ENCODE measurements around the gene PXDN. TPM values are rescaled to one million over a fixed set of nuclear protein-coding genes. Genes with fewer than 3 reads are reported as not detected.

PXDN gene
- total and polyA plus RNA-seq, 4 donors = 42.8 to 69.7 (median 59.7) TPM

DNA sequence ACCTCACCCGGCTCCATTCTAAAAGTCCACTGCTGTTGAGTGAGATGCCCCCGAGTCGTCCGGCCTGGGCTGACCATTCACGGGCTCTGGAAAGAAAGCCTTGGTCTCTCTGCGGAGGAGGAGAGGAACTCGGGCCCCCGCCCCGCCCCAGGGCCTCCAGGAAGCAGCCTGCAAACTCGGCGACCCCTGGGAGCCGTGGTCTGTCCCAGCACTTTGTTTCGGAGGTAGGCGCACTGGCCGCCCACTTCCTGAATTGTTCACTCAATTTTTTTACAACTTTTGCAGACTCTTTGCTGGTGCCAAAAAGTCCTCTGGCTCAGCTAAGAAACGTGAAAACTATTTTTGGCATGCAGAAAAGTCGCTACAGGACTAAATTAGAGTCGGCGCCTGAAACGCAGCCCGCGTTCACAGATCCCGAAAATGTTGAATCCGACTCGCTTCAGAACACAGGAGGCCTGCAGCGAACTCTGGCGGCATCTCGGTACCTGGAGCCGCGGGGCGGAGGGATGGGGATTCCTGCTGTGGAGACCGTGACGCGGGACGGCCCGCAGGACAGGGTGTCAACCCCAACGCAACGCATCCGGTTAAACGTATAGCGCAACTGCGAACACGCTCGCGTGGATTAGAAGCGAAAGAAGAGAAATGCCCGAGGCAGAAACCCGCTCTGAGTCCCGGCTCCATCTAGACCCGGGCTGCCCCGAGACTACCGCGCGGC, 1.5 kb downstream of the PXDN start:
- DNase-seq (ENCODE audit: low read depth in 4 of 6, low spot score in 6 of 6) = peak in 3 of 6 donors; percentile 63 to 92 (median 90)
- Histone ChIP-seq H3K36me3 (ENCODE audit: control insufficient read depth, insufficient read depth, low read length) (peaks cover 12% of the 10 kb centered on the region), H3K4me3 (ENCODE audit: low read depth, low read length) (peak overlapping the region; percentile 62), H3K9me3 (ENCODE audit: control insufficient read depth, insufficient read depth, low read length) (no peaks in the 10 kb centered on the region), H3K27me3 (ENCODE audit: control insufficient read depth, insufficient read depth, low read length) (no peaks in the 10 kb centered on the region), H3K4me1 (ENCODE audit: control insufficient read depth, insufficient read depth, low read length) (peaks cover 25% of the 10 kb centered on the region), H3K27ac (ENCODE audit: low read depth, low read length) (peak overlapping the region; percentile 85)
- WGBS (ENCODE audit: insufficient coverage) = 2% methylated on average over 54 of the region's 54 CpGs

DNA sequence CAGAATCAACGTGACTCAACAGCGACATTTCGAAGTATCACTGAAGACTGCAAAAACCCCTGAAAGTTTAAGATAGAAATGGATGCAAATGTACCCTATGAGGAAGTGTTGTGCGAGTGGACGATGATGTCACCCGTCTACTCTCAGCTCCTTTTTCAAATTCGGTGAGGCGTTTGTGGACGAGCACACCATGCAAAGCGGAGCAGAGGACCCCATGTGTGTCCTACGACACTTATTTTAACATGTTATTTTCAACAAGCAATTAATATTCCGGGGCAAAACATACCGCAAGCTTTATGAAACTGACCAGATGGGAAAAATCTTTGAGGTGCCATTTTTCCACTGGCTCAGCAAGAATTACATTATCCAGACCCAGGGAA, 2.0 kb downstream of the PXDN start:
- Histone ChIP-seq H3K27ac (ENCODE audit: low read depth, low read length) (peak overlapping the region; percentile 85), H3K27me3 (ENCODE audit: control insufficient read depth, insufficient read depth, low read length) (no peaks in the 10 kb centered on the region), H3K4me3 (ENCODE audit: low read depth, low read length) (peak overlapping the region; percentile 62), H3K36me3 (ENCODE audit: control insufficient read depth, insufficient read depth, low read length) (peaks cover 12% of the 10 kb centered on the region), H3K9me3 (ENCODE audit: control insufficient read depth, insufficient read depth, low read length) (no peaks in the 10 kb centered on the region), H3K4me1 (ENCODE audit: control insufficient read depth, insufficient read depth, low read length) (peaks cover 25% of the 10 kb centered on the region)
- no peak for DNase-seq (ENCODE audit: low read depth in 4 of 6, low spot score in 6 of 6)
- 82% methylated on average over 4 of the region's 13 CpGs for WGBS (ENCODE audit: insufficient coverage)

DNA sequence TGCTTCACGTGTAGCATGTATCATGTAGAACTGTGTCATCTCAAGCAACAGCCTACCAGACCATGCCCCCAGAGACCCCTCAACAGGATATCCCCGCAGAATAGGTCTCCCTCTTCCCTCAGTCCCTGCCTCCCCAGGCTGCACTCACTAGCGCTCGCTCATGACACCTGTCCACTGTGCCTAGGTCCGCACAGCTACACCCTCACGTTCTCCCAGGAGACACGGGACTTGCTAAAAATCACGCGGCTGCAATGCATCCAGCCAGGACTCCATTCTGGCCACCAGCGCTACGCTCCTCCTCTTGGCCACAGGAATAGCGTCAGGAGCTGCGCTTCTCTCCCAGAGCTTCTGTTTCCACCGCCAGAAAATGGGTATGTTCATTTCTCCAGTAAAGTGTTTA, 2.5 kb downstream of the PXDN start:
- 95% methylated on average over 11 of the region's 14 CpGs for WGBS (ENCODE audit: insufficient coverage)
- no peak for DNase-seq (ENCODE audit: low read depth in 4 of 6, low spot score in 6 of 6)
- Histone ChIP-seq H3K27me3 (ENCODE audit: control insufficient read depth, insufficient read depth, low read length) (no peaks in the 10 kb centered on the region), H3K27ac (ENCODE audit: low read depth, low read length) (no peak overlapping the region), H3K4me3 (ENCODE audit: low read depth, low read length) (peak overlapping the region; percentile 62), H3K36me3 (ENCODE audit: control insufficient read depth, insufficient read depth, low read length) (peaks cover 12% of the 10 kb centered on the region), H3K9me3 (ENCODE audit: control insufficient read depth, insufficient read depth, low read length) (no peaks in the 10 kb centered on the region), H3K4me1 (ENCODE audit: control insufficient read depth, insufficient read depth, low read length) (peaks cover 25% of the 10 kb centered on the region)

DNA sequence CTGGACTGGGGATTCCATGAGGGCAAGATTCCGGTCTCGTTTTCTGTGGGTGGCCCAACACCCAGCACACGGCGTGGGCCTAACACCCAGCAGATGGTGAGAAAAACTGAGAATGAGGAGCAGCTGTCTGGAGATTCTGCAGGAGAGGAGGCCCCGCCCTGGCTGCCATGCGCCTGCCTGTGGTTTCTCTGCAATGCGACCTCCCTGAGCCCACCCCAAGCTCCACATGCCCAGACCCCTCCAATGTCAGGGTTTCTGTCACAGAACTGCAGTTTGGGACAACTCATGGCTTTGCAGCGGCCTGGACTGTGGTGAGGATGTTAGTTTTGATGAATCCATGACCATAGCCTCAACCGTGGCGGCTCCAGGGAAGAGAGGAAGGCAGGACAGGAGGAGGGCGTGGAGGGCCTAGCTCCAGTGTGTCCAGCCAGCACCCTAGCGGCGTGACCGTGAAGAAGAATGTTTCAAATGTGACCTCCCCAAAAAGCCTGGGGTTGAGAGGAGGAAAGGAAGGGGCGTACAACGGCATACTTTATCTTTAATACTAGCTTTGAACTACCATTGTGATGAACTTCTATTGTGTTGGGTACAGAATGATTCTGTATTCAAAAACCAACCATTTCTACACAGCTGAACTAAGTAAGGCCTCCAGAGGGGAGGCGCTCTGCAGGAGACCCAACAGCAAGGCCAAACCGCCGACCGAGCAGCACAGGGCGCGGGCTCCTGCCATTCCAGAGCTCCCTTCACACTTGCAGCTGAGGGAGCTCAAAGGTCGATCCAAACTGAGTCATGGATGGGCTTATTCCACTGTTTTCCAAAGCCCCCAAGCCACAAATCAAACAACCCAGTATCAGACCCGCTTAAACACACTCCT, 3.4 kb downstream of the PXDN start:
- peaks cover 12% of the 10 kb centered on the region for H3K36me3 ChIP-seq (ENCODE audit: control insufficient read depth, insufficient read depth, low read length)
- H3K4me1 ChIP-seq (ENCODE audit: control insufficient read depth, insufficient read depth, low read length) = peaks cover 25% of the 10 kb centered on the region
- WGBS (ENCODE audit: insufficient coverage) = 83% methylated on average over 11 of the region's 24 CpGs
- no peak for DNase-seq (ENCODE audit: low read depth in 4 of 6, low spot score in 6 of 6)
- H3K9me3 ChIP-seq (ENCODE audit: control insufficient read depth, insufficient read depth, low read length) = peaks cover under 1% of the 10 kb centered on the region
- no peak overlapping the region for H3K27ac ChIP-seq (ENCODE audit: low read depth, low read length)
- H3K27me3 ChIP-seq (ENCODE audit: control insufficient read depth, insufficient read depth, low read length) = no peaks in the 10 kb centered on the region
- H3K4me3 ChIP-seq (ENCODE audit: low read depth, low read length) = no peak overlapping the region

DNA sequence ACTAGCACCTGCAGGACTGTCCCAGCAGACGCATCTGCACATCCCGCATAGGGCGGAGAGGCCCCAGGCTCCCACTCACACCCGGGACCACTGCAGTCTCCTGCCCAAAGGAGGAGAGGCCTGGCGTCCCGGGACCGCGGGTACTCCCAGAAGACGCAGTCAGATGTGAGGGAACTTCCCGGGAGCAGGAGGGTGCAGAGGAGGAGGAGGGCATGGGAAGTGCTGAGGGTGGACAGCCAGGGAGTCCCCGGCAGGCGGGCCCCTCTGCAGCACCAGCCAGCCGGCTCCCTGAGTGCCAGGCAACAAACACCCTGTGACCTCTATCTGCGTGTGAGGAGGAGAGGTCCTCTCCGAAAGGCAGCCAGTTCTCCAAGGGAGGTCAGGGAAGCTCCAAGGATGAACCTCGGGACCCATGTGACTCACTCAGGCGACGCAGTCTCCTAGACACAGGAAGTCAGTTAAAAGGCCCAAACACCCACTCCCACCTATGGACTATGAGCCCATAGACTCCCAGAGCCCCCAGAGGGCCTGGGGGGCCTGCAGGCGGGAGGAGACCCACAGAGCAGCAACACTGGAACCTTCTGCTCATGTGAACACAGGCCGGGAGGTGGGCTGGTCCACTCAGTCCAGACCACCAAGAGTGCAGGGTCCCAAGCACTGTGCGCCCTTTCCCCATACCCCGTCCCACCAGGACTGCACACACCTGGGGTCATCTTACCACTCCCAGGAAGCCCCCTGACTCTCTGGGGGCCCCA, 4.2 kb downstream of the PXDN start:
- peaks cover 12% of the 10 kb centered on the region for H3K36me3 ChIP-seq (ENCODE audit: control insufficient read depth, insufficient read depth, low read length)
- DNase-seq (ENCODE audit: low read depth in 4 of 6, low spot score in 6 of 6) = no peak
- peaks cover 20% of the 10 kb centered on the region for H3K4me1 ChIP-seq (ENCODE audit: control insufficient read depth, insufficient read depth, low read length)
- no peaks in the 10 kb centered on the region for H3K27me3 ChIP-seq (ENCODE audit: control insufficient read depth, insufficient read depth, low read length)
- H3K27ac ChIP-seq (ENCODE audit: low read depth, low read length) = no peak overlapping the region
- no peak overlapping the region for H3K4me3 ChIP-seq (ENCODE audit: low read depth, low read length)
- 86% methylated on average over 19 of the region's 22 CpGs for WGBS (ENCODE audit: insufficient coverage)
- peaks cover 7% of the 10 kb centered on the region for H3K9me3 ChIP-seq (ENCODE audit: control insufficient read depth, insufficient read depth, low read length)

DNA sequence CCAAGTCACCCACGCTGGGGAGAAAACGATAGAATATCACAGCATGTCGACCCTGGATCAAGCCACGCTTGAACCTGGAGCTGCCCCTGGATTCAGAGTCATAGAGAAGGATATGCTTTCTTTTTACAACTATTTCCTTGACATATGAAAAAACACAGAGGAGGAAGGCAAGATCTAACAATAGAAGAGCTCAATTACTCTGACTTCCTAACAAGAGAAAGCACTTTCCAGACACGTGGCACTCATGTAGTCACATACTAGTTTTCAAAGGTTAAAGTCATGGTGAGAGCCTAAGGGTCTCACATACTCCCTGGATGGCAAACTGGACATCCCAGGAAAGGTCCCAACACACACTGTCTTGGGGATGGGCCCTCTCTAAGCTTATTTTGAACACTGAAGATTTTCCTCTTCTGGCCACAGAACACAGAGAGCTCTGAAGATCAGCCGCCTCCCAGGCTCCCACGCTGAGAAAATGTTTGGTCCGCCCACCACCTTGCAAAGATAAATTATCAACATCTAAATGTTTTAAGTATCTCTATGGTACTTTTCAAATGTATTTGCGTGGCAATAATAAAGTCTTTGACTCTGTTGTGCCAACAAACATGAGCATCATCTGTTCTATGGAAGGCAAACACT, 4.9 kb downstream of the PXDN start:
- no peak overlapping the region for H3K27ac ChIP-seq (ENCODE audit: low read depth, low read length)
- 68% methylated on average over 2 of the region's 9 CpGs for WGBS (ENCODE audit: insufficient coverage)
- no peak overlapping the region for H3K4me3 ChIP-seq (ENCODE audit: low read depth, low read length)
- no peak for DNase-seq (ENCODE audit: low read depth in 4 of 6, low spot score in 6 of 6)
- H3K9me3 ChIP-seq (ENCODE audit: control insufficient read depth, insufficient read depth, low read length) = peaks cover 9% of the 10 kb centered on the region
- H3K27me3 ChIP-seq (ENCODE audit: control insufficient read depth, insufficient read depth, low read length) = no peaks in the 10 kb centered on the region
- H3K36me3 ChIP-seq (ENCODE audit: control insufficient read depth, insufficient read depth, low read length) = peaks cover 12% of the 10 kb centered on the region
- peaks cover 13% of the 10 kb centered on the region for H3K4me1 ChIP-seq (ENCODE audit: control insufficient read depth, insufficient read depth, low read length)

DNA sequence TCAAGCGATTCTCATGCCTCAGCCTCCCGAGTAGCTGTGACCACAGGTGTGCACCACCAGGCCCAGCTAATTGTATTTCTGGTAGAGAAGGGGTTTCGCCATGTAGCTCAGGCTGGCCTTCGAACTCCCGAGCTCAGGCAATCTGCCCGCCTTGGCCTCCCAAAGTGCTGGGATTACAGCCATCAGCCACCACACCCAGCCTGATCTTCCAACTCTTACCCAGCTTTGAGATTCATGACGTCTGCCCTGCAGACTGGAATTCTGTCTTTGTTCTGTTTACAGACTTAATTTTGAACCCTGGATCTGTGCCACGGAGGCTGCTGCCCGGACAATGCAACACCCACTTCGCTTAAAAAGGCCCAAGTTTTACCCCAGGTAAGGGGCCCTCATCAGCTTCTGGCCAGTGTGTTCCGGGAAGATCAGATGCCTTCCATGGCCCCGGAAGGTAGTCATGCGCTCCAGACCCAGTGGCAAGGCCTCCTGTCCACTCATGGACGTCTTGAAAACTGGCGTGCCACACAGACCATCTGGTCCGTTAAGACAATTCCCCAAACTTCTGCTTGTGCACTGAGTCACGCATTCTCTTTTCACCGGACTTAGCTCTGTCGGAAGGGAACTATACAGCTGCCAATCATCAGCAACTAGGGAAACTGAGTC, 5.5 kb downstream of the PXDN start:
- H3K27ac ChIP-seq (ENCODE audit: low read depth, low read length) = no peak overlapping the region
- WGBS (ENCODE audit: insufficient coverage) = 88% methylated on average over 16 of the region's 19 CpGs
- H3K9me3 ChIP-seq (ENCODE audit: control insufficient read depth, insufficient read depth, low read length) = peaks cover 9% of the 10 kb centered on the region
- H3K27me3 ChIP-seq (ENCODE audit: control insufficient read depth, insufficient read depth, low read length) = no peaks in the 10 kb centered on the region
- H3K36me3 ChIP-seq (ENCODE audit: control insufficient read depth, insufficient read depth, low read length) = peaks cover 12% of the 10 kb centered on the region
- peaks cover 13% of the 10 kb centered on the region for H3K4me1 ChIP-seq (ENCODE audit: control insufficient read depth, insufficient read depth, low read length)
- H3K4me3 ChIP-seq (ENCODE audit: low read depth, low read length) = no peak overlapping the region
- no peak for DNase-seq (ENCODE audit: low read depth in 4 of 6, low spot score in 6 of 6)

DNA sequence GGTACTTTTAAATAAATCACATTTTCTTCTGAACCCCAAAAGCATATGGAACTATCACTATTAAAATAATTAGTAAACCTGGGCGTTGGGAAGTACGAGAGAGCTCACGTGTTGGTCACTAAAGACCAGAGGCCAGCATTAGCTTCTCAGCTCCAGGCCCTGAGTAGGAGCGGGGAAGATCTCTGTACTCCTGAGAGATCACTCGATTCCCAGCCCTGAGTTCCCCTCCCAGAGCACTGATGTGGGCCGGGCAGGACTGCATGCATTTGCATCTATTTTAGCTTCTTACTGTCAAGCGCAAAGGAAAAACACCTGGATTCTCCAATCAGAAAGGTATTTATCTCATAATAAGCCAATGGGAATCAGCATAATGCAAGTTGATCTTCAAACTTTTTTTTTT, 6.2 kb downstream of the PXDN start:
- H3K36me3 ChIP-seq (ENCODE audit: control insufficient read depth, insufficient read depth, low read length) = peaks cover 12% of the 10 kb centered on the region
- H3K27me3 ChIP-seq (ENCODE audit: control insufficient read depth, insufficient read depth, low read length) = no peaks in the 10 kb centered on the region
- H3K4me1 ChIP-seq (ENCODE audit: control insufficient read depth, insufficient read depth, low read length) = peaks cover 13% of the 10 kb centered on the region
- no peak overlapping the region for H3K27ac ChIP-seq (ENCODE audit: low read depth, low read length)
- H3K9me3 ChIP-seq (ENCODE audit: control insufficient read depth, insufficient read depth, low read length) = peaks cover 9% of the 10 kb centered on the region
- no peak overlapping the region for H3K4me3 ChIP-seq (ENCODE audit: low read depth, low read length)
- 84% methylated on average over 7 of the region's 7 CpGs for WGBS (ENCODE audit: insufficient coverage)
- no peak for DNase-seq (ENCODE audit: low read depth in 4 of 6, low spot score in 6 of 6)

DNA sequence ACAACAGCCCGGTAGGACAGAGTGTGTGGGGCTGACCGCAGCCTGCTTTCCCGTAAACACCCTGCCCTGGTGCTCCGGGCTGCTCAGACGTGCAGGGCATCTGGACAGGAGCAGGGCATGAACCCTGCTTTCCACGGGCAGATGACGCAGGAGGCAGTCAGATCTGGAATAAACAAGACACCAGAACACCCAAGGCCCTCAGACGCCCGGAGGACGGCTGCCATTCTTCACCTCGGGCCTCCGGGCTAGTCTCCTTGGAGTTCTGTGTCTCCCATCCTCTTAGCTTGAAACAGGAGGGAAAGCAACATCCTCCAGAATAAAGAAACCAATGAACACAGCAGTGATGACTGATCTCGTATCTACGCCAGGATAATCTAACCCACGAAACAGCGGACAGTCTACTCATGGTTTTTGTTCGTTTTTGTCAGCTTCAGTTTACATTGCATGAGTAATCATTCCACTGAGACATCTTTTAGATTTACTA, 7.3 kb downstream of the PXDN start:
- no peak overlapping the region for H3K27ac ChIP-seq (ENCODE audit: low read depth, low read length)
- no peak for DNase-seq (ENCODE audit: low read depth in 4 of 6, low spot score in 6 of 6)
- H3K27me3 ChIP-seq (ENCODE audit: control insufficient read depth, insufficient read depth, low read length) = no peaks in the 10 kb centered on the region
- peaks cover 9% of the 10 kb centered on the region for H3K9me3 ChIP-seq (ENCODE audit: control insufficient read depth, insufficient read depth, low read length)
- H3K36me3 ChIP-seq (ENCODE audit: control insufficient read depth, insufficient read depth, low read length) = peaks cover 12% of the 10 kb centered on the region
- H3K4me1 ChIP-seq (ENCODE audit: control insufficient read depth, insufficient read depth, low read length) = peaks cover 7% of the 10 kb centered on the region
- no peak overlapping the region for H3K4me3 ChIP-seq (ENCODE audit: low read depth, low read length)
- WGBS (ENCODE audit: insufficient coverage) = 90% methylated on average over 12 of the region's 17 CpGs

All from spinal cord (tissue), 10 donors.